ENCODE results near the gene FAAH2. TPM values are rescaled to one million over a fixed set of nuclear protein-coding genes. Genes with fewer than 3 reads are reported as not detected.
"Not testable (repeated sequence)": the region's sequence is repeated elsewhere in the genome, so short reads cannot be mapped to it uniquely, and the experiment has no call there.

FAAH2 gene
- total RNA-seq, 1 donor, result 0.81 TPM

GRCh38 chrX:57379296-57379695 lies 92.8 kb downstream of the FAAH2 start:
- DNase-seq (ENCODE audit: low read depth in 2 of 3, low spot score in 2 of 3), result no peak

GRCh38 chrX:57380026-57380796 lies 93.7 kb downstream of the FAAH2 start:
- no peak for DNase-seq (ENCODE audit: low read depth in 2 of 3, low spot score in 2 of 3)

- DNase-seq (ENCODE audit: low read depth in 2 of 3, low spot score in 2 of 3), result not testable (repeated sequence)
These were observed 107.7 kb downstream of the FAAH2 start for GRCh38 chrX:57394162-57394561.

GRCh38 chrX:57403191-57403590 lies 116.7 kb downstream of the FAAH2 start:
- DNase-seq (ENCODE audit: low read depth in 2 of 3, low spot score in 2 of 3), result not testable (repeated sequence)

GRCh38 chrX:57406149-57406548 lies 119.6 kb downstream of the FAAH2 start:
- DNase-seq (ENCODE audit: low read depth in 2 of 3, low spot score in 2 of 3), result no peak

- no peak for DNase-seq (ENCODE audit: low read depth in 2 of 3, low spot score in 2 of 3)
These were observed 131.3 kb downstream of the FAAH2 start for GRCh38 chrX:57417827-57418226.

GRCh38 chrX:57422289-57422688 lies 135.8 kb downstream of the FAAH2 start:
- no peak for DNase-seq (ENCODE audit: low read depth in 2 of 3, low spot score in 2 of 3)

GRCh38 chrX:57422790-57423189 lies 136.3 kb downstream of the FAAH2 start:
- no peak for DNase-seq (ENCODE audit: low read depth in 2 of 3, low spot score in 2 of 3)

GRCh38 chrX:57445076-57445475 lies 158.6 kb downstream of the FAAH2 start:
- DNase-seq (ENCODE audit: low read depth in 2 of 3, low spot score in 2 of 3), result no peak

- no peak for DNase-seq (ENCODE audit: low read depth in 2 of 3, low spot score in 2 of 3)
These were observed 159.3 kb downstream of the FAAH2 start for GRCh38 chrX:57445832-57446231.

- no peak for DNase-seq (ENCODE audit: low read depth in 2 of 3, low spot score in 2 of 3)
These were observed 161.3 kb downstream of the FAAH2 start for GRCh38 chrX:57447856-57448255.

GRCh38 chrX:57451426-57452020 lies 165.0 kb downstream of the FAAH2 start:
- no peak for DNase-seq (ENCODE audit: low read depth in 2 of 3, low spot score in 2 of 3)

GRCh38 chrX:57453901-57454300 lies 167.4 kb downstream of the FAAH2 start:
- peak in 2 of 3 donors; percentile 1 for DNase-seq (ENCODE audit: low read depth in 2 of 3, low spot score in 2 of 3)

- DNase-seq (ENCODE audit: low read depth in 2 of 3, low spot score in 2 of 3), result no peak
These were observed 195.0 kb downstream of the FAAH2 start for GRCh38 chrX:57481514-57481913.

GRCh38 chrX:57516491-57516890 lies 230.0 kb downstream of the FAAH2 start:
- DNase-seq (ENCODE audit: low read depth in 2 of 3, low spot score in 2 of 3), result no peak

GRCh38 chrX:57519578-57520118 lies 233.1 kb downstream of the FAAH2 start:
- no peak for DNase-seq (ENCODE audit: low read depth in 2 of 3, low spot score in 2 of 3)

- DNase-seq (ENCODE audit: low read depth in 2 of 3, low spot score in 2 of 3), result peak in 1 of 3 donors; percentile 0
These were observed 242.3 kb downstream of the FAAH2 start for GRCh38 chrX:57528670-57529255.

Other genes with a start within 250 kb of the FAAH2 start
- 8.3 TPM for gene SPIN2B, start 165.2 kb upstream of the FAAH2 start, total RNA-seq
- gene SPIN2A, start 149.3 kb upstream of the FAAH2 start, total RNA-seq, result 0.27 TPM